ENCODE results near the gene CRIM1. TPM values are rescaled to one million over a fixed set of nuclear protein-coding genes. Genes with fewer than 3 reads are reported as not detected.

CRIM1 gene
- total and polyA plus RNA-seq, 2 experiments from 2014 or later = 10.5 to 36.4 TPM

DNA sequence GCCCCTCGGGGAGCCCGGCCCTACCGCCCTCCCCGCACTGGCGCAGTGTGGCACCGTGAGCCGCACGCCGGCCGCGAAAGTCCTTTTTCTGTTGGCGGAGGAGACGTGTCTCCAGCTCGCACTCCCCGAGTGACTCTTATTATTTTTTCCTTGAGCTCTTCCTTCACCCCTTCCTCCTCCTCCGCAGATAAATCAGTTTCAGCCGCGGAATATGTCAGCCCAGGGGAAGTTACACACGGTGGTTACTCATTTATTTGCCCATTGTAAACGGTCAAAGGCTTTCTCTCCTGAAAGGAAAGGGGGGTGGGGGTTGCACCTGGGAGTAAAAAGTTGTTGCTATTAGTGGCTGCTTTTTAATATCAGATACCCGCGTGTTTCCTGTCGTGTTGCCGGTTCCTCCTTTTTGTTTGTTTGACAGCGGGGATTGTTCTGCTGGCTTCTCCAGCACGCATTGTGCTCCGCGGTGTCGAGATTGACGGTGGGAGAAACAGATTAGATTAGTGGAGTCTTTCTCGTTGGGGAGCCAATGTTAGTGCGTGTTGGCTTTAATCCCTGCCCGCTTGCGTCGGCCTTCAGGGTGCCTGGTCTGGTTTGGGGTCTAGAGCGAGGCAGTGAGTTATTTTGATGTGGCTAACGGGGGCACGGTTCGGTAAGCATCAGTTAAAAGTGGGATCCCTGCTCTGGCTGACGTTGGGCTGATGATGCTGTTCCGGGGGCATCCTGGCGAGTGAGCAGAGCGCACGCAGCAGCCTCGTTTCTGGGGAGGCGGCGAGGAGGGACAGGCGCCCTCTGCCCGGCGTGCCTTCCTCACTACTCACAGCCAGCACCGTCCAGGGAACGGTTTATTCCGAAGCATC lies 1.6 kb downstream of the CRIM1 start:
- no peaks in the 10 kb centered on the region for H3F3A ChIP-seq (replicated peaks; ENCODE audit: low read depth)
- TF ChIP-seq POLR2AphosphoS5 (IDR thresholded peaks at IDR 0.05; ENCODE audit: low read depth) (peak; percentile 29; the same call in 1 of the 2 replicates), CREB1 (CRISPR knock-in tag; IDR thresholded peaks at IDR 0.05; ENCODE audit: low read depth) (peak; percentile 47; the same call in 1 of the 2 replicates), EZH2phosphoT487 (IDR thresholded peaks at IDR 0.05; ENCODE audit: unreplicated experiment) (no peak)
- peaks cover 20% of the 10 kb centered on the region for H3K27me3 ChIP-seq (ENCODE audit: insufficient read depth)
- H4K20me1 ChIP-seq (replicated peaks; ENCODE audit: insufficient read depth) = peaks cover 29% of the 10 kb centered on the region; the same call in 1 of the 2 replicates
- H3K4me1 ChIP-seq (ENCODE audit: insufficient read depth) = peaks cover 70% of the 10 kb centered on the region
- no peaks in the 10 kb centered on the region for H3K9me3 Mint-ChIP-seq
- peak overlapping the region; percentile 96 for H3K4me2 ChIP-seq
- peak overlapping the region; percentile 93 for H3K4me3 Mint-ChIP-seq
- no peak overlapping the region for H2AFZ ChIP-seq
- no peak overlapping the region for H3K27ac Mint-ChIP-seq
- H3K27me3 Mint-ChIP-seq (ENCODE audit: insufficient read depth, low read depth, poor library complexity) = peaks cover 28% of the 10 kb centered on the region
- no peaks in the 10 kb centered on the region for H3K36me3 ChIP-seq (ENCODE audit: insufficient read depth)
- DNase-seq (ENCODE audit: low spot score) (peak; percentile 71), ATAC-seq (peak; percentile 39)
- H3K27ac ChIP-seq (ENCODE audit: low read depth) = peak overlapping the region; percentile 40; the same call in 1 of the 2 replicates
- H3K4me1 Mint-ChIP-seq = peaks cover 68% of the 10 kb centered on the region
- H3K79me2 ChIP-seq (replicated peaks; ENCODE audit: insufficient read depth) = peaks cover 81% of the 10 kb centered on the region
- H3K4me3 ChIP-seq = peak overlapping the region; percentile 95
- H3K36me3 Mint-ChIP-seq (ENCODE audit: low read depth) = no peaks in the 10 kb centered on the region; the same call in 2 of the 3 replicates
- H3K9me2 ChIP-seq (ENCODE audit: insufficient read depth) = 0 out of 2 replicates have a peak, but pooled peaks cover 3% of the 10 kb centered on the region

DNA sequence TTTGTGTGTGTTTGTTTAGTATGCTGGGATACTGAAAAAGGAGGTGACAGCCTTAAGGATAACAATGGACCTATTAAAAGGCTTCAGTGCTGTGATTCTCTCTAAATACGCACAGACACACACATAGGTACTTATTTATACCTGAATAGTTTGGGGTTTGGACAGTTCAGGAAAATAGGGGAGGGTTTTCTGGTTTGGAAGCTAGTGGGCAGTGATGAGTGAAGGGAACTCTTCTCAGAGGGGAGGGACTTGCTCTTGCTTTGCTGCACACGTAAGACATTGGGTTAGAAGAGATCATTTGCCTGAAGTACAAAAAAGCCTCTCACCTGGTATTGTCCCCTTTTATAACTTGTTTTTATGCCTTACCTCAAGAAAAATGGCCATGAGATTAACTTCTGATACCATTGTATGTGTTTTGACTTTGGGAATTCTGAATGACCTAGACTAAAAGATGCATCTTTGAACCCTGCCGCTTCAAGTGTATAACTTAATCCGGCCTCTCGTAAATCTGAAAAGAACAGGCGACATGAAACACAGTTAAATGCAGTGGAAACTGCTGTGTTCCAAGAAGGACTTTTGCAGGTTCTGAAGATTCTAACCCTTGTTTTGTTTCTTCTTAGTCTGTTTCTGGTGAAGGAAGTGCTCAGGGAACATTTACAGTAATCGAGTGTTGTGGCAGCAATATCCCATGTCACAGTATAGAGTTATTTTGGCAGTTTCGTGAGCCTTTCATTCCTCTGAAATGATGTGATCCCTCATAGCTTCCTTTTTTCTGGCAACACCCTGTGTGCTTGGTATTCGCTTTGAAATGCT lies 2.5 kb downstream of the CRIM1 start:
- Mint-ChIP-seq H3K4me3 (peak overlapping the region; percentile 93), H3K36me3 (ENCODE audit: low read depth) (no peaks in the 10 kb centered on the region; the same call in 2 of the 3 replicates), H3K27me3 (ENCODE audit: insufficient read depth, low read depth, poor library complexity) (peaks cover 28% of the 10 kb centered on the region), H3K4me1 (peaks cover 65% of the 10 kb centered on the region), H3K27ac (no peak overlapping the region), H3K9me3 (no peaks in the 10 kb centered on the region)
- no peaks in the 10 kb centered on the region for H3K36me3 ChIP-seq (ENCODE audit: insufficient read depth)
- DNase-seq (ENCODE audit: low spot score) = peak; percentile 71
- TF ChIP-seq, protein P1, sequence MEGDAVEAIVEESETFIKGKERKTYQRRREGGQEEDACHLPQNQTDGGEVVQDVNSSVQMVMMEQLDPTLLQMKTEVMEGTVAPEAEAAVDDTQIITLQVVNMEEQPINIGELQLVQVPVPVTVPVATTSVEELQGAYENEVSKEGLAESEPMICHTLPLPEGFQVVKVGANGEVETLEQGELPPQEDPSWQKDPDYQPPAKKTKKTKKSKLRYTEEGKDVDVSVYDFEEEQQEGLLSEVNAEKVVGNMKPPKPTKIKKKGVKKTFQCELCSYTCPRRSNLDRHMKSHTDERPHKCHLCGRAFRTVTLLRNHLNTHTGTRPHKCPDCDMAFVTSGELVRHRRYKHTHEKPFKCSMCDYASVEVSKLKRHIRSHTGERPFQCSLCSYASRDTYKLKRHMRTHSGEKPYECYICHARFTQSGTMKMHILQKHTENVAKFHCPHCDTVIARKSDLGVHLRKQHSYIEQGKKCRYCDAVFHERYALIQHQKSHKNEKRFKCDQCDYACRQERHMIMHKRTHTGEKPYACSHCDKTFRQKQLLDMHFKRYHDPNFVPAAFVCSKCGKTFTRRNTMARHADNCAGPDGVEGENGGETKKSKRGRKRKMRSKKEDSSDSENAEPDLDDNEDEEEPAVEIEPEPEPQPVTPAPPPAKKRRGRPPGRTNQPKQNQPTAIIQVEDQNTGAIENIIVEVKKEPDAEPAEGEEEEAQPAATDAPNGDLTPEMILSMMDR (conservative IDR thresholded peaks at IDR 0.05; ENCODE audit: low read depth in 2 of 2) = peak; percentile 58 to 67
- no peak for TF ChIP-seq POLR2AphosphoS5 (IDR thresholded peaks at IDR 0.05; ENCODE audit: low read depth)
- H3K27me3 ChIP-seq (ENCODE audit: insufficient read depth) = peaks cover 20% of the 10 kb centered on the region
- no peaks in the 10 kb centered on the region for H3F3A ChIP-seq (replicated peaks; ENCODE audit: low read depth)
- H4K20me1 ChIP-seq (replicated peaks; ENCODE audit: insufficient read depth) = peaks cover 29% of the 10 kb centered on the region; the same call in 1 of the 2 replicates
- H3K4me3 ChIP-seq = peak overlapping the region; percentile 95
- peaks cover 89% of the 10 kb centered on the region for H3K79me2 ChIP-seq (replicated peaks; ENCODE audit: insufficient read depth)
- H3K4me2 ChIP-seq = peak overlapping the region; percentile 96
- peaks cover 70% of the 10 kb centered on the region for H3K4me1 ChIP-seq (ENCODE audit: insufficient read depth)
- H3K9me2 ChIP-seq (ENCODE audit: insufficient read depth) = 0 out of 2 replicates have a peak, but pooled peaks cover 3% of the 10 kb centered on the region
- H3K27ac ChIP-seq (ENCODE audit: low read depth) = peak overlapping the region; percentile 40; the same call in 1 of the 2 replicates
- H2AFZ ChIP-seq = no peak overlapping the region
- peak; percentile 19 for ATAC-seq
